Measurements from ENCODE around the gene RAC3. TPM values are rescaled to one million over a fixed set of nuclear protein-coding genes. Genes with fewer than 3 reads are reported as not detected.
A peak's percentile ranks its signal among the peaks of the same experiment; 100 is the strongest.

The RAC3 gene
- total RNA-seq, 2 donors from 2014 or later, result 0.93 to 2.6 TPM

- Histone ChIP-seq H3K27me3 (no peaks in the 10 kb centered on the region), H3K4me1 (peaks cover 0 to 32% of the 10 kb centered on the region in 2 donors), H3K27ac (no peak overlapping the region), H3K36me3 (peaks cover 22% of the 10 kb centered on the region), H3K4me3 (no peak overlapping the region), H3K9me3 (no peaks in the 10 kb centered on the region)
- DNase-seq (ENCODE audit: low spot score), result no peak
- TF ChIP-seq CTCF (IDR thresholded peaks at IDR 0.05), result no peak
These were observed 17.6 kb downstream of the RAC3 start for GRCh38 chr17:82049106-82049505.

GRCh38 chr17:82049521-82049971 is 18.1 kb downstream of the RAC3 start:
- Histone ChIP-seq H3K27ac (no peak overlapping the region), H3K36me3 (peaks cover 26% of the 10 kb centered on the region), H3K4me1 (peaks cover 0 to 32% of the 10 kb centered on the region in 2 donors), H3K4me3 (no peak overlapping the region), H3K27me3 (no peaks in the 10 kb centered on the region), H3K9me3 (no peaks in the 10 kb centered on the region)
- no peak for DNase-seq (ENCODE audit: low spot score)
- no peak for TF ChIP-seq CTCF (IDR thresholded peaks at IDR 0.05)

- Histone ChIP-seq H3K4me3 (peak overlapping the region; percentile 83 to 87), H3K27ac (no peak overlapping the region), H3K36me3 (peaks cover 33% of the 10 kb centered on the region), H3K4me1 (peaks cover 0 to 32% of the 10 kb centered on the region in 2 donors), H3K27me3 (no peaks in the 10 kb centered on the region), H3K9me3 (no peaks in the 10 kb centered on the region)
- no peak for TF ChIP-seq CTCF (IDR thresholded peaks at IDR 0.05)
- no peak for DNase-seq (ENCODE audit: low spot score)
These were observed 18.8 kb downstream of the RAC3 start for GRCh38 chr17:82050152-82050760.

- H3K4me1 ChIP-seq, result peaks cover 0 to 32% of the 10 kb centered on the region in 2 donors
- no peak for DNase-seq (ENCODE audit: low spot score)
- peak overlapping the region; percentile 53 to 59 for H3K27ac ChIP-seq
- H3K36me3 ChIP-seq, result peaks cover 41% of the 10 kb centered on the region
- TF ChIP-seq CTCF (IDR thresholded peaks at IDR 0.05), result no peak
- peak overlapping the region; percentile 83 to 87 for H3K4me3 ChIP-seq
- H3K27me3 ChIP-seq, result no peaks in the 10 kb centered on the region
- no peaks in the 10 kb centered on the region for H3K9me3 ChIP-seq
These were observed 19.5 kb downstream of the RAC3 start for GRCh38 chr17:82050761-82051641.

- Histone ChIP-seq H3K9me3 (no peaks in the 10 kb centered on the region), H3K4me3 (peak within 1 kb of the TSS; percentile 83 to 87), H3K36me3 (peaks cover 51% of the 10 kb centered on the region), H3K27ac (peak within 1 kb of the TSS; percentile 53 to 59), H3K4me1 (peaks cover 0 to 32% of the 10 kb centered on the region in 2 donors), H3K27me3 (no peaks in the 10 kb centered on the region)
- no peak for TF ChIP-seq CTCF (IDR thresholded peaks at IDR 0.05)
- DNase-seq (ENCODE audit: low spot score), result no peak
These were observed 20.5 kb downstream of the RAC3 start, which contains the start of the genes GPS1 and RFNG for GRCh38 chr17:82051776-82052637. Gene GPS1 (plus strand): TSS chr17:82051898. CDS start chr17:82051932, 34 bp downstream. Gene RFNG (minus strand): TSS chr17:82051811. CDS start chr17:82051766, 45 bp downstream.

All from right atrium auricular region (tissue), 2 donors.